HG03342 (cell line): ENCODE results near the gene C20orf144.
"Not testable (repeated sequence)": the region's sequence is repeated elsewhere in the genome, so short reads cannot be mapped to it uniquely, and the experiment has no call there.

Experiments
- ATAC-seq: cut with Tn5 transposase; IDR thresholded peaks from one replicate; pipeline ENCODE4 v1.9.1; 2021; ENCODE audit warnings: mild to moderate bottlenecking, moderate library complexity; ENCODE audit not compliant: unreplicated experiment

C20orf144 gene

GRCh38 chr20:33662172-33662571 lies at the start of gene C20orf144:
C20orf144 (plus strand) TSS chr20:33662327; CDS start chr20:33662346, 19 bp downstream.
- ATAC-seq, result no peak

GRCh38 chr20:33621717-33622400 lies 40.3 kb upstream of the C20orf144 start:
- no peak for ATAC-seq

- no peak for ATAC-seq
Measured at GRCh38 chr20:33622705-33623365, 39.3 kb upstream of the C20orf144 start.

- no peak for ATAC-seq
Measured at GRCh38 chr20:33624399-33624798, 37.7 kb upstream of the C20orf144 start.

GRCh38 chr20:33626190-33626589 lies 35.9 kb upstream of the C20orf144 start:
- no peak for ATAC-seq

GRCh38 chr20:33627577-33628216 lies 34.4 kb upstream of the C20orf144 start:
- no peak for ATAC-seq

- ATAC-seq, result no peak
Measured at GRCh38 chr20:33629533-33629932, 32.6 kb upstream of the C20orf144 start.

GRCh38 chr20:33629979-33630378 lies 32.1 kb upstream of the C20orf144 start:
- no peak for ATAC-seq

- ATAC-seq, result no peak
Measured at GRCh38 chr20:33630507-33630906, 31.6 kb upstream of the C20orf144 start.

- not testable (repeated sequence) for ATAC-seq
Measured at GRCh38 chr20:33631910-33632309, 30.2 kb upstream of the C20orf144 start.

GRCh38 chr20:33635341-33635740 lies 26.8 kb upstream of the C20orf144 start:
- no peak for ATAC-seq

- no peak for ATAC-seq
Measured at GRCh38 chr20:33636776-33637175, 25.4 kb upstream of the C20orf144 start.

GRCh38 chr20:33640287-33640686 lies 21.8 kb upstream of the C20orf144 start:
- ATAC-seq, result no peak

GRCh38 chr20:33644313-33645071 lies 17.6 kb upstream of the C20orf144 start:
- ATAC-seq, result no peak

GRCh38 chr20:33645072-33645358 lies 17.1 kb upstream of the C20orf144 start:
- no peak for ATAC-seq

- no peak for ATAC-seq
Measured at GRCh38 chr20:33645396-33645795, 16.7 kb upstream of the C20orf144 start.

GRCh38 chr20:33646191-33646590 lies 15.9 kb upstream of the C20orf144 start:
- no peak for ATAC-seq

GRCh38 chr20:33646959-33647602 lies 15.0 kb upstream of the C20orf144 start:
- not testable (repeated sequence) for ATAC-seq

GRCh38 chr20:33647603-33648395 lies 14.3 kb upstream of the C20orf144 start:
- no peak for ATAC-seq

GRCh38 chr20:33648396-33649004 lies 13.6 kb upstream of the C20orf144 start:
- ATAC-seq, result no peak
